ENCODE measurements around the gene FAM118B.
"Not testable (repeated sequence)": the region's sequence is repeated elsewhere in the genome, so short reads cannot be mapped to it uniquely, and the experiment has no call there.

Gene FAM118B

GRCh38 chr11:126219547-126219946 is 8.0 kb downstream of the FAM118B start:
- no peak for DNase-seq (ENCODE audit: low read depth)

GRCh38 chr11:126224647-126225294 is 13.2 kb downstream of the FAM118B start:
- DNase-seq (ENCODE audit: low read depth) = no peak

GRCh38 chr11:126225295-126225665 is 13.7 kb downstream of the FAM118B start:
- DNase-seq (ENCODE audit: low read depth) = no peak

GRCh38 chr11:126226334-126227084 is 14.9 kb downstream of the FAM118B start:
- DNase-seq (ENCODE audit: low read depth) = no peak

- no peak for DNase-seq (ENCODE audit: low read depth)
Measured at GRCh38 chr11:126229858-126230540, 18.4 kb downstream of the FAM118B start.

GRCh38 chr11:126231725-126232459 is 20.3 kb downstream of the FAM118B start:
- DNase-seq (ENCODE audit: low read depth) = no peak

- no peak for DNase-seq (ENCODE audit: low read depth)
Measured at GRCh38 chr11:126232683-126233082, 21.1 kb downstream of the FAM118B start.

GRCh38 chr11:126233391-126233790 is 21.8 kb downstream of the FAM118B start:
- no peak for DNase-seq (ENCODE audit: low read depth)

- no peak for DNase-seq (ENCODE audit: low read depth)
Measured at GRCh38 chr11:126246636-126247035, 35.1 kb downstream of the FAM118B start.

- no peak for DNase-seq (ENCODE audit: low read depth)
Measured at GRCh38 chr11:126253265-126253664, 41.7 kb downstream of the FAM118B start.

GRCh38 chr11:126254819-126255218 is 43.2 kb downstream of the FAM118B start:
- no peak for DNase-seq (ENCODE audit: low read depth)

- DNase-seq (ENCODE audit: low read depth) = not testable (repeated sequence)
Measured at GRCh38 chr11:126255507-126255906, 43.9 kb downstream of the FAM118B start.

GRCh38 chr11:126256216-126256615 is 44.6 kb downstream of the FAM118B start:
- no peak for DNase-seq (ENCODE audit: low read depth)

GRCh38 chr11:126257144-126257543 is 45.6 kb downstream of the FAM118B start:
- no peak for DNase-seq (ENCODE audit: low read depth)

- DNase-seq (ENCODE audit: low read depth) = no peak
Measured at GRCh38 chr11:126257764-126258163, 46.2 kb downstream of the FAM118B start.

- DNase-seq (ENCODE audit: low read depth) = no peak
Measured at GRCh38 chr11:126262216-126262615, 50.6 kb downstream of the FAM118B start.

GRCh38 chr11:126263489-126263888 is 51.9 kb downstream of the FAM118B start:
- DNase-seq (ENCODE audit: low read depth) = no peak

GRCh38 chr11:126265811-126266210 is 54.2 kb downstream of the FAM118B start:
- DNase-seq (ENCODE audit: low read depth) = no peak

- DNase-seq (ENCODE audit: low read depth) = no peak
Measured at GRCh38 chr11:126267650-126268049, 56.1 kb downstream of the FAM118B start.

- no peak for DNase-seq (ENCODE audit: low read depth)
Measured at GRCh38 chr11:126268361-126268707, 56.8 kb downstream of the FAM118B start.

GRCh38 chr11:126268708-126269579 is 57.4 kb downstream of the FAM118B start, which contains the start of the genes FOXRED1 and SRPRA:
TSS of gene FOXRED1 (plus strand) at chr11:126269154. CDS start at chr11:126269207, 53 bp downstream.
TSS of gene SRPRA (minus strand) at chr11:126268895. CDS start at chr11:126268804, 91 bp downstream.
- DNase-seq (ENCODE audit: low read depth) = peak; percentile 100
